SKM-1 treated with dmso at 0.1 percent for 144 hours (cell line): ENCODE results near the gene P2RY12.

Source experiments
- DNase-seq: peaks from one replicate; lab custom pipeline; 2025; ENCODE audit not compliant: unreplicated experiment; lab: John Stamatoyannopoulos, UW

Gene P2RY12

GRCh38 chr3:151384741-151385174, at the start of gene P2RY12:
Gene P2RY12, minus strand, starts transcription at chr3:151384753. Its CDS starts 45,908 bp downstream, at chr3:151338845.
- peak; percentile 67 for DNase-seq

GRCh38 chr3:151432616-151433372, 48.2 kb upstream of the P2RY12 start:
- no peak for DNase-seq

GRCh38 chr3:151431940-151432339, 47.4 kb upstream of the P2RY12 start:
- no peak for DNase-seq

GRCh38 chr3:151430821-151431484, 46.4 kb upstream of the P2RY12 start:
- DNase-seq, result no peak

- no peak for DNase-seq
These were observed 43.8 kb upstream of the P2RY12 start for GRCh38 chr3:151428386-151428785.

- DNase-seq, result peak; percentile 64
These were observed 41.7 kb upstream of the P2RY12 start for GRCh38 chr3:151426341-151426657.

- DNase-seq, result no peak
These were observed 41.2 kb upstream of the P2RY12 start for GRCh38 chr3:151425627-151426340.

GRCh38 chr3:151423091-151423490, 38.5 kb upstream of the P2RY12 start:
- no peak for DNase-seq

- peak; percentile 3 for DNase-seq
These were observed 37.4 kb upstream of the P2RY12 start for GRCh38 chr3:151421938-151422337.

- DNase-seq, result no peak
These were observed 35.3 kb upstream of the P2RY12 start for GRCh38 chr3:151419806-151420205.

GRCh38 chr3:151415289-151415688, 30.7 kb upstream of the P2RY12 start:
- no peak for DNase-seq

- no peak for DNase-seq
These were observed 28.4 kb upstream of the P2RY12 start for GRCh38 chr3:151412989-151413388.

- no peak for DNase-seq
These were observed 26.5 kb upstream of the P2RY12 start for GRCh38 chr3:151410891-151411559.

GRCh38 chr3:151407928-151408327, 23.4 kb upstream of the P2RY12 start:
- DNase-seq, result no peak

- peak; percentile 28 for DNase-seq
These were observed 19.8 kb upstream of the P2RY12 start for GRCh38 chr3:151404316-151404715.

- no peak for DNase-seq
These were observed 18.7 kb upstream of the P2RY12 start for GRCh38 chr3:151403246-151403645.

- no peak for DNase-seq
These were observed 17.8 kb upstream of the P2RY12 start for GRCh38 chr3:151402349-151402748.

- DNase-seq, result no peak
These were observed 15.8 kb upstream of the P2RY12 start for GRCh38 chr3:151400341-151400740.

- peak; percentile 23 for DNase-seq
These were observed 14.3 kb upstream of the P2RY12 start for GRCh38 chr3:151398895-151399294.

- DNase-seq, result peak; percentile 22
These were observed 11.3 kb upstream of the P2RY12 start for GRCh38 chr3:151395806-151396205.

- DNase-seq, result no peak
These were observed 10.1 kb upstream of the P2RY12 start for GRCh38 chr3:151394611-151395010.
